OCI-LY7 (cell line): Measurements from ENCODE around the gene PRRC2B. TPM values are rescaled to one million over a fixed set of nuclear protein-coding genes. Genes with fewer than 3 reads are reported as not detected.

Source experiments
- BruUV-seq: library from RNA; stranded (reverse); fragments of 400-500 nt; replicated peaks from 2 replicates; lab custom pipeline; 2021; lab: Mats Ljungman, UMichigan
- CTCF ChIA-PET: fragments of 300-600 bp; sonication (Branson Sonifier 250); formaldehyde crosslinking; loops from one replicate; lab custom pipeline; 2022; ENCODE audit warnings: antibody characterized with exemption; ENCODE audit not compliant: unreplicated experiment; lab: Charles Lee
- POLR2A ChIA-PET: fragments of 300-600 bp; sonication (Branson Sonifier 250); formaldehyde crosslinking; loops from one replicate; lab custom pipeline; 2022; ENCODE audit warnings: antibody characterized with exemption; lab: Charles Lee
- DNase-seq: peaks from one replicate; pipeline ENCODE4 v3.0.0-alpha.2; 2015; ENCODE audit warnings: low spot score
- H2AFZ ChIP-seq: fragments of 200-600 bp; sonication (generic), shearing (Covaris generic); 2 replicates; pipeline ENCODE4 v1.6.1; 2014; ENCODE audit warnings: mild to moderate bottlenecking, antibody characterized with exemption, low read length, moderate library complexity
- H3K27ac ChIP-seq: fragments of 200-600 bp; sonication (generic); 2 replicates; pipeline ENCODE4 v1.5.1; 2014; ENCODE audit warnings: mixed run types, low read depth, mild to moderate bottlenecking, moderate library complexity, low read length, inconsistent platforms; ENCODE audit not compliant: poor library complexity, severe bottlenecking
- H3K36me3 ChIP-seq: fragments of 200-600 bp; sonication (generic); 2 replicates; pipeline ENCODE4 v1.6.1; 2014; ENCODE audit warnings: mild to moderate bottlenecking, antibody characterized with exemption, low read length, moderate library complexity, mixed read lengths; ENCODE audit not compliant: insufficient read depth
- H3K4me1 ChIP-seq: fragments of 200-600 bp; sonication (generic); 2 replicates; pipeline ENCODE4 v1.5.1; 2014; ENCODE audit warnings: mild to moderate bottlenecking, low read length; ENCODE audit not compliant: insufficient read depth, poor library complexity, severe bottlenecking
- H3K4me2 ChIP-seq: fragments of 200-600 bp; sonication (generic); 2 replicates; pipeline ENCODE4 v1.6.1; 2014; ENCODE audit warnings: mild to moderate bottlenecking, low read length
- H3K4me3 ChIP-seq: fragments of 200-600 bp; sonication (generic); 2 replicates; pipeline ENCODE4 v1.5.1; 2014; ENCODE audit warnings: mild to moderate bottlenecking, low read depth, low read length; ENCODE audit not compliant: poor library complexity, severe bottlenecking
- H3K79me2 ChIP-seq: fragments of 200-600 bp; sonication (generic); 2 replicates; pipeline ENCODE4 v1.6.1; 2016; ENCODE audit warnings: low read depth, mild to moderate bottlenecking, low read length, moderate library complexity, mixed read lengths; ENCODE audit not compliant: insufficient read depth
- H3K9me2 ChIP-seq: fragments of 200-600 bp; sonication (generic); 2 replicates; pipeline ENCODE4 v1.6.1; 2016; ENCODE audit warnings: mild to moderate bottlenecking, low read length, mixed read lengths; ENCODE audit not compliant: insufficient read depth
- H3K9me3 ChIP-seq: fragments of 200-600 bp; sonication (generic); 2 replicates; pipeline ENCODE4 v1.6.1; 2014; ENCODE audit warnings: mild to moderate bottlenecking, mixed run types, low read length, mixed read lengths
- H4K20me1 ChIP-seq: fragments of 200-600 bp; sonication (generic); 2 replicates; pipeline ENCODE4 v1.6.1; 2014; ENCODE audit warnings: mild to moderate bottlenecking, antibody characterized with exemption, low read length, moderate library complexity, mixed read lengths; ENCODE audit not compliant: insufficient read depth
- EZH2phosphoT487 ChIP-seq: fragments of 200-600 bp; sonication (generic); IDR thresholded peaks from 2 replicates; pipeline ENCODE4 v1.6.1; 2018; ENCODE audit warnings: low read depth, borderline replicate concordance, mild to moderate bottlenecking, mixed run types, antibody characterized with exemption, low read length, moderate library complexity, mixed read lengths
- intact Hi-C: fragments of 100-400 bp; cut with micrococcal nuclease; formaldehyde crosslinking; loops from one replicate; pipeline ENCODE4 v1.10.0; 2022; ENCODE audit not compliant: unreplicated experiment
- total RNA-seq, 2 experiments: library from RNA; depleted of rRNA in 1 of 2; stranded (reverse); fragments of >200 nt in 1 of 2; shearing (Covaris generic) in 1 of 2; gene quantifications; 2 replicates each; pipeline ENCODE4 v1.2.3, GENCODE V29; 2014 to 2022
- TF ChIP-seq, protein P1 (sequence below): fragments of 200-600 bp; sonication (generic); conservative IDR thresholded peaks from 2 replicates; pipeline ENCODE4 v1.5.1; 2014; ENCODE audit warnings: mild to moderate bottlenecking, antibody characterized with exemption, low read length, moderate library complexity, mixed read lengths

Gene PRRC2B
- total RNA-seq, 2 experiments from 2014 or later, result 84.2 to 210 TPM

DNA sequence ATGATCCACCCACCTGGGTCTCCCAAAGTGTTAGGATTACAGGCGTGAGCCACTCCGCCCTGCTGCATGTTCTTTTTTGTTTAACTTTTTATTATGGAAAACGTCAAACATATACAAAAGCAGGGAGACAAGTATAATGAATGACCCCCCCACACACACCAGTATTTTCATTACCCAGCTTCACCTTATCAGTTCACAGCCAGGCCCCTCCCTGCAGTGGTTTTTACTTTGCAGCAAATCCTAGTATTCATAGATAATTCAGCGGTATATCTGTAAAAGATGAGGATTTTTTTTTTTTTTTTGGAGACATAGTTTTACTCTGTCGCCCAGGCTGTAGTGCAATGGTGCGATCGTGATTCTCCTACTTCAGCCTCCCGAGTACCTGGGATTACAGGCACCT lies 111.1 kb downstream of the PRRC2B start:
- H3K4me3 ChIP-seq, result no peak overlapping the region
- no peaks in the 10 kb centered on the region for H4K20me1 ChIP-seq
- no peaks in the 10 kb centered on the region for H3K9me3 ChIP-seq
- H3K4me2 ChIP-seq, result no peak overlapping the region
- no peak for TF ChIP-seq EZH2phosphoT487
- TF ChIP-seq, protein P1, sequence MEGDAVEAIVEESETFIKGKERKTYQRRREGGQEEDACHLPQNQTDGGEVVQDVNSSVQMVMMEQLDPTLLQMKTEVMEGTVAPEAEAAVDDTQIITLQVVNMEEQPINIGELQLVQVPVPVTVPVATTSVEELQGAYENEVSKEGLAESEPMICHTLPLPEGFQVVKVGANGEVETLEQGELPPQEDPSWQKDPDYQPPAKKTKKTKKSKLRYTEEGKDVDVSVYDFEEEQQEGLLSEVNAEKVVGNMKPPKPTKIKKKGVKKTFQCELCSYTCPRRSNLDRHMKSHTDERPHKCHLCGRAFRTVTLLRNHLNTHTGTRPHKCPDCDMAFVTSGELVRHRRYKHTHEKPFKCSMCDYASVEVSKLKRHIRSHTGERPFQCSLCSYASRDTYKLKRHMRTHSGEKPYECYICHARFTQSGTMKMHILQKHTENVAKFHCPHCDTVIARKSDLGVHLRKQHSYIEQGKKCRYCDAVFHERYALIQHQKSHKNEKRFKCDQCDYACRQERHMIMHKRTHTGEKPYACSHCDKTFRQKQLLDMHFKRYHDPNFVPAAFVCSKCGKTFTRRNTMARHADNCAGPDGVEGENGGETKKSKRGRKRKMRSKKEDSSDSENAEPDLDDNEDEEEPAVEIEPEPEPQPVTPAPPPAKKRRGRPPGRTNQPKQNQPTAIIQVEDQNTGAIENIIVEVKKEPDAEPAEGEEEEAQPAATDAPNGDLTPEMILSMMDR, result no peak
- H3K9me2 ChIP-seq, result no peaks in the 10 kb centered on the region
- no peak overlapping the region for H3K27ac ChIP-seq
- H2AFZ ChIP-seq, result no peak overlapping the region
- peaks cover 20% of the 10 kb centered on the region for H3K36me3 ChIP-seq
- intact Hi-C loops, result no loop called here
- ChIA-PET POLR2A (no interaction called here), CTCF (no interaction called here)
- BruUV-seq, result no TSS peak
- no peaks in the 10 kb centered on the region for H3K4me1 ChIP-seq
- DNase-seq, result no peak
- no peaks in the 10 kb centered on the region for H3K79me2 ChIP-seq

GRCh38 chr9:131511416-131511815 lies 117.5 kb downstream of the PRRC2B start:
- no peak overlapping the region for H2AFZ ChIP-seq
- H3K9me3 ChIP-seq, result no peaks in the 10 kb centered on the region
- ChIA-PET CTCF (interaction anchor here (0.6 kb wide), 1 partner anchor 20 kb away, joined by 6 read pairs; no protein-coding TSS in a partner anchor), POLR2A (no interaction called here)
- H3K4me1 ChIP-seq, result peaks cover 7% of the 10 kb centered on the region
- no peaks in the 10 kb centered on the region for H4K20me1 ChIP-seq
- DNase-seq, result no peak
- H3K36me3 ChIP-seq, result peaks cover 58% of the 10 kb centered on the region
- H3K4me2 ChIP-seq, result no peak overlapping the region
- no TSS peak for BruUV-seq
- H3K79me2 ChIP-seq, result no peaks in the 10 kb centered on the region
- H3K9me2 ChIP-seq, result no peaks in the 10 kb centered on the region
- TF ChIP-seq EZH2phosphoT487, result no peak
- TF ChIP-seq, protein P1, result no peak
- intact Hi-C loops, result no loop called here
- H3K27ac ChIP-seq, result no peak overlapping the region
- H3K4me3 ChIP-seq, result no peak overlapping the region

- Histone ChIP-seq H3K4me3 (no peak overlapping the region), H3K4me2 (no peak overlapping the region), H3K9me3 (no peaks in the 10 kb centered on the region), H3K27ac (no peak overlapping the region), H4K20me1 (no peaks in the 10 kb centered on the region), H3K36me3 (peaks cover 62% of the 10 kb centered on the region), H3K79me2 (no peaks in the 10 kb centered on the region), H3K4me1 (peaks cover 7% of the 10 kb centered on the region), H3K9me2 (no peaks in the 10 kb centered on the region), H2AFZ (no peak overlapping the region)
- intact Hi-C loops, result no loop called here
- TF ChIP-seq, protein P1, result no peak
- no TSS peak for BruUV-seq
- ChIA-PET POLR2A (no interaction called here), CTCF (interaction anchor here (0.6 kb wide), 1 partner anchor 20 kb away, joined by 6 read pairs; no protein-coding TSS in a partner anchor)
- DNase-seq, result no peak
These were observed 118.0 kb downstream of the PRRC2B start for GRCh38 chr9:131511880-131512279.
